Stimulated activated CD4-positive, alpha-beta T cell treated with anti-CD3 and anti-CD28 coated beads, TNF-alpha, amount 100 ng/mL, for 1 hour (primary cell): Measurements from ENCODE around the gene RAB33A.

Source experiments
- DNase-seq, 3 donors: peaks; one replicate each; pipeline ENCODE4 v3.0.0-alpha.2; 2020; ENCODE audit warnings: low read depth in 3 of 3, low spot score in 1 of 3

The RAB33A gene

GRCh38 chrX:130172127-130172845 lies 524 bp downstream of the RAB33A start:
- no peak for DNase-seq

GRCh38 chrX:130173190-130173895 lies 1.6 kb downstream of the RAB33A start:
- no peak for DNase-seq

- DNase-seq, result no peak
These were observed 2.4 kb downstream of the RAB33A start for GRCh38 chrX:130174045-130174704.

- DNase-seq, result no peak
These were observed 3.2 kb downstream of the RAB33A start for GRCh38 chrX:130174937-130175336.

- no peak for DNase-seq
These were observed 4.6 kb downstream of the RAB33A start for GRCh38 chrX:130176354-130176776.

GRCh38 chrX:130176942-130177341 lies 5.2 kb downstream of the RAB33A start:
- DNase-seq, result no peak

- no peak for DNase-seq
These were observed 7.4 kb downstream of the RAB33A start for GRCh38 chrX:130179170-130179569.

GRCh38 chrX:130179579-130180215 lies 7.9 kb downstream of the RAB33A start:
- no peak for DNase-seq

- DNase-seq, result no peak
These were observed 12.4 kb downstream of the RAB33A start for GRCh38 chrX:130184168-130184567.

GRCh38 chrX:130184857-130185256 lies 13.1 kb downstream of the RAB33A start:
- no peak for DNase-seq

- no peak for DNase-seq
These were observed 14.9 kb downstream of the RAB33A start for GRCh38 chrX:130186651-130187050.

- no peak for DNase-seq
These were observed 19.0 kb downstream of the RAB33A start for GRCh38 chrX:130190801-130191200.

GRCh38 chrX:130196466-130196865 lies 24.7 kb downstream of the RAB33A start:
- no peak for DNase-seq

GRCh38 chrX:130197464-130197863 lies 25.7 kb downstream of the RAB33A start:
- no peak for DNase-seq

GRCh38 chrX:130204647-130205046 lies 32.9 kb downstream of the RAB33A start:
- DNase-seq, result no peak

GRCh38 chrX:130211415-130212186 lies 39.8 kb downstream of the RAB33A start:
- DNase-seq, result no peak

- DNase-seq, result no peak
These were observed 40.6 kb downstream of the RAB33A start for GRCh38 chrX:130212371-130212770.

GRCh38 chrX:130213376-130213775 lies 41.6 kb downstream of the RAB33A start:
- no peak for DNase-seq

GRCh38 chrX:130216320-130216719 lies 44.6 kb downstream of the RAB33A start:
- no peak for DNase-seq

GRCh38 chrX:130224810-130225209 lies 53.0 kb downstream of the RAB33A start:
- no peak for DNase-seq

GRCh38 chrX:130228871-130229270 lies 57.1 kb downstream of the RAB33A start:
- no peak for DNase-seq
